HG02763 (cell line): ENCODE measurements around the gene SLC9A9.
"Not testable (repeated sequence)": the region's sequence is repeated elsewhere in the genome, so short reads cannot be mapped to it uniquely, and the experiment has no call there.

Source experiments
- ATAC-seq: cut with Tn5 transposase; IDR thresholded peaks from one replicate; pipeline ENCODE4 v1.9.1; 2021; ENCODE audit warnings: mild to moderate bottlenecking, moderate library complexity; ENCODE audit not compliant: unreplicated experiment

SLC9A9 gene

DNA sequence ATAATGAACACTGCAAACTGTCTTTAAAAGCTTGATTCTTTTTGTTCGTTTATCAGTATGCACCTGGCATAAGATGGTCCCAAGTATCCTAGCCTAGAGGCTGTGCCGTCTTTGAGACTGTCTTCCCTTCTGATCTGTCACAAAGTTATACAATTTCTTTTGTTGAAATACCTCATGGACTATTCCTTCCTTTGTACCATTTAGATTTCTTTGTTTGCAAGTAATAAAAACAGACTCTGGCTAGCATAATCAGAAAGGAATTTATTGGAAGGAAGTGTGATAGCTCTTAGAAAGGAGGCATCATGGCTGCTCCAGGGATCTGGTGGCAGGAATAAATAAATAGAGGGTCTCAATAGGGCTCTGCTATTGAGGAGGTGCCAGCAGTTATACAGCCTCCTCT lies 280.4 kb downstream of the SLC9A9 start:
- no peak for ATAC-seq

DNA sequence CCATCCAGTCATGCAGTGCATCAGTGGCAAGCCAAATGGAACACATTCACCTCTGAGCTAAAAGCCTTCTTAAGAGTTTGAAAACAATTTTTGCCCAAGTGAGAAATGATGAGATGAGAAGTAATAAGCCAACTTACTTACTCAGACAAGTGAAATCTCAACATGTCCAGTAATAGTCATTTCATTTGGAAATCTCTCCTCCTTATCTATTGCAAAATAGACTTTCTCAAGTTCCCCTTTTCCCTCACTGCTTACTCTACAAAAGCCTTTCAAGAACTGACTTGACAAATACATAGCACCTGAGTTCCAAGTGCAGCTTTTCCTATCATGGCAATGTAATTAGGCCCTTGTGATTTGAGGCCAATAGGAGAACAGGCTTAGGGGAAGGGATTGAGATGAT lies 282.3 kb downstream of the SLC9A9 start:
- no peak for ATAC-seq

DNA sequence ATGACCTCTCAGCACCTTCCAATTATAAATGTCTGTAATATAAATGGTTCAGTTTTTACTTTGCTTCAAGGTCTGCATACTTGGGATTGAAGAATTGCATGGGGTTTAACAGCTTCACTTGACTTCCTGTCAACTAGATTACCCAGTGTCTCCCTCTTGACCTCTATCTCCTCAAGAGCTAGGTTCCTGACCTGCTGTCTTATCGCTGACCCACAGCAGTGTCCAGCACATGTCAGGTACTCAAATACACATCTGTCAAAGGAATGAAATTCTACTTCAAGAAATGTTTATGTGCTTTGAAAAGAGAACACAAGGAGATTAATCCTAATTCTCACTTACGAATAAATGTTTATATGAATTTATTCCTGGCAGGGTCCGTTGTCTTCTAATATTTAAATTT lies 284.5 kb downstream of the SLC9A9 start:
- ATAC-seq = no peak

DNA sequence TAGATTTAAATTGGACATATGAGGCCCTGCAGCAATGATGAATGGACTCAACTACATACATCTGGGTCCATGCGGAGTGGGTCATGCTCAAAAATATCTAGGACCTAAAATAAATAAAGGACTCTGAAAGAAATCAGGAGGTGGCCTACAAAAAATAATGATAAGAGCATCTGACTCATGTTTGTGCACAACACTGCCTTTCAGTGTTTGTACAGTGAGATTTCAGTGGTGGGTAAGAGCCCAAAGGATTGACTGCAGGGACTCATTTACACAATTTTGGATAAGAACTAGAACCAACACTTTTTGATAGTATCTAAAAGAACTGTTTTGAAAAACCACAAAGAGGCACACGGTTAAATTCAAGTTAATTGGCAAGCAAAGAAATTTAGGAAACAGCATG lies 285.5 kb downstream of the SLC9A9 start:
- no peak for ATAC-seq

DNA sequence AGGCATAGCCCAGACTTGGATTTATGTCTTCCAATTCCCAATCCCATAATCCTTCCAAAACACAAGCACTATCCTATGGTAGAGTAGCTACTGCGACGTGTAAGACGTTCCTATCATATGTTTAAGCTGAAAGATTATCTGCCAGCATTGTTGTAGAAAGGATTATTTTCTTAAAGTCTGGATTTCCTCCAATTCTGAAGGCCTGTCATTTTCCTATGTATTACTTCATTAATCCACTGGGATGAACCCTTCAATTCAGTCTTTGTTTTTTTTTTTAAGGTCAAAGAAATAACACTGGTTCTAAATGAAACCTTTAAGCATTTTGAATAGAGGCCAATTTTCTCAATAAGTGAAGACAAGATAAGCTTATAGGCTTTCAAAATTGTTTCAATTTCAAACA lies 289.0 kb downstream of the SLC9A9 start:
- no peak for ATAC-seq

DNA sequence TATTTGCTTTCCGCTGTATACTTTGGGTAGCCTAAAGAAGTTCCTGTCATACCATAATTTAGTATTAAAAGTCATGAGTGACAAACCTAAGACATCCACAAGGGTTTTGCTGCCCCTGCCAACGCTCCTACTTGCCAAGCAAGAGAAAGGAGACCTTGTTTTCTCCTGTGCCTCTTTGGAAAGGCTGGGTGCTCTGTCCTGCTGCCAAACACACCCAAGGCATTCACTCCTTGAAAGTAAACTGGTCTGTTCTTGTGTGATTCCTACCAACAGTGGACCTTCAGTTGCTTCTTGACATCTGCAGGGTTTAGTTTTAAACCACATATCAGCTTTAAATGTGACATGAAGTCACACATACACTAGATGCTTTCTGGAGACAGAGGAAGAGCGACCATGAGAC lies 295.4 kb downstream of the SLC9A9 start:
- ATAC-seq = no peak

DNA sequence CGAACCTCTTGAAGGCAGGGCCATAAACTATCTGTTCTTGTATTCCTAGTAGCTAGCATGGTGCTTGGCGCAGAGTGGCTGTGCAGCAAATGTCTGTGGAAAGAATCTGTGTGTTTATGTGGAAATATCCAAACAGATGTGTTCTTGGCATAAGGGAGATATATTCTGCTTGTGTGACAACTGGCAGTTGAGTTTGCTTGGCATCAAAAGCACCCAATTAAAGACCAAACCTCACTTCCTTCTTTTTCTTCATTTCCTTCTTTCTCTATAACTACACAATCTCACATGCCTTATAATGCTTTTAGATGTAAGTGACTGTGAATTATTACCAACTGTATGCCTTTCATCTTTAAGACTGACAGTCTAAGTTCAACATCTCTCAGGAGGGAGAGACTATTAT lies 296.5 kb downstream of the SLC9A9 start:
- ATAC-seq = no peak

DNA sequence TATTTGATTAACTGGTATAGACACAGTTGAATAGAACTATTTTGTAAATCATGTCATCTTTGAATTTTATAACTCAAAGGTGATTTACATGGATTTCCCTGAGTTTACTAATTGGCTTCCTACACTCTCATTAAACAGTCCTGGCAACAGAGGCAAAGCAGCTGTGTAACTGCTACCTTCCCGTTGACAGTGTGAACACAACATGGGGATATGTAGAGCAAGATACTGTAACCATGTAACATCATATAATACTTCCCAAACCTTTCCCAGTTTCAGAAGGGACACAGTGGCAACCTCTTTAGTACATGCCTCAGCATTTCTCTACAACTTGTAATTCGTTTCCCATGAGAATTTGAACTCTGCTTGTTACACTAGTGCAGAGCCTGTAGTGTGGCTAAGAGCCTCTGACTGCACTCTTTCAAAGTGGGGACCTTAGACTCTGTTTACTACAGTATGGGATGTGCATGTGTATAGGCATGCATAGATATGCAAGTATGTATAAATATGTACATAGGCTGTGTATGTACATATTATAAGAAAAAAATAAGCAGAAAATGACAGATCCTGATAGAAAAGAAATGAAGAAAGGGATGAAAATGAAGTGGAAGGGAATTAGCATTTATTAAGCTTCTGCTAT lies 299.3 kb downstream of the SLC9A9 start:
- ATAC-seq = no peak

DNA sequence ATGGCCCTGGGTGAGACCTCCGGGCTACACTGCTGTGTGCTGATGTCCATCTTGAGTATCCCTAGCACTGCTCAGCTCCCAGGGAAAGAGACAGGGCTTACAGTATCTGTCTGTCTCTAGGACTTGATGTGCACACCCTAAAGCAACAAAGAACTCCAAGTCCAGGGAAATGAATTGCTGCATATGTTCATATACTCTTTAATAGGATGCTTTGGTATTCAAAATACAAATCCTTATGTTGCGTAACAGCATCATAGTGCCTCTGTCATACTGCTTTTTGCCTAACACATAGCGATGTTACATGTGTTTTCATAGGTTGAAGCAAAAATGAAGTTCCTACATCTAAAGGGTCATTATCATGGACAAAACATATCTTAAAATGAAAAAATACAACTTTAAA lies 299.9 kb downstream of the SLC9A9 start:
- no peak for ATAC-seq

DNA sequence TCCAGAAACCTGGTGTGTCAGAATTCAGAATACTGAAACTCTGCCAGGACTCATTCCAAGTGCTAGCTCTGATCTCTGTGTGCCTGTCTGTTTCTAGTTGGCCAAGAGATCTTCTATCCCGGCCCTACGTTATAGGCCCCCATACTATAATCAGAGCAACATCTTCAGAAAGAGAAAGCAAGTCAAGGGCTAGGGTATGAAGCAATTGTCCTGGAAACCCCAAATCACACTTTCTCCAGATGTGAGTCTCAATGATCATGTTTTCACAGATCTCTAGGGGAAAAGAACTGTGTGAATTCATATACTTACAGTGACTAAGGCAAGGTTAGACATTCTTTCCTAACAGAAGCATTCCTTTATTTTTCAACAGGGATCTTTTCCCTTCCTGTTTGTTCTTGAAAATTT lies 309.7 kb downstream of the SLC9A9 start:
- ATAC-seq = no peak

DNA sequence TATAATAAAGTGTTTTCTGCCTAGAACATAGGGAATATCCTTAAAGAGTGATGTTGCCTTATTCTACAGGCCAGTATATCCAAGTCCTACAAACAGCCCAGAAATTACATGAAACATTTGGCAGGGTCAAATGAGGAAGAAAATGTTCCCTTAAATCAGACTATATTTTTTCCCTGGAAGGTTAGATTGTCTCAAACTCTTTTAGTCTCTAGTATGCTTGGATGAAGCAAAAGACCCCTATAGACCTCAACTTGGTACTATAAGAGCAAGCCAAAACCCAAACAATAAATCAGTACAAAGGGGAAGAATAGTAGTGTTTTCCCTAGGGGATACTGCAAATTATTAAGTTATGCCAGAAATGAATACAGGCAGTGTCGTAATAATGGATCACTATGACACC lies 310.2 kb downstream of the SLC9A9 start:
- no peak for ATAC-seq

DNA sequence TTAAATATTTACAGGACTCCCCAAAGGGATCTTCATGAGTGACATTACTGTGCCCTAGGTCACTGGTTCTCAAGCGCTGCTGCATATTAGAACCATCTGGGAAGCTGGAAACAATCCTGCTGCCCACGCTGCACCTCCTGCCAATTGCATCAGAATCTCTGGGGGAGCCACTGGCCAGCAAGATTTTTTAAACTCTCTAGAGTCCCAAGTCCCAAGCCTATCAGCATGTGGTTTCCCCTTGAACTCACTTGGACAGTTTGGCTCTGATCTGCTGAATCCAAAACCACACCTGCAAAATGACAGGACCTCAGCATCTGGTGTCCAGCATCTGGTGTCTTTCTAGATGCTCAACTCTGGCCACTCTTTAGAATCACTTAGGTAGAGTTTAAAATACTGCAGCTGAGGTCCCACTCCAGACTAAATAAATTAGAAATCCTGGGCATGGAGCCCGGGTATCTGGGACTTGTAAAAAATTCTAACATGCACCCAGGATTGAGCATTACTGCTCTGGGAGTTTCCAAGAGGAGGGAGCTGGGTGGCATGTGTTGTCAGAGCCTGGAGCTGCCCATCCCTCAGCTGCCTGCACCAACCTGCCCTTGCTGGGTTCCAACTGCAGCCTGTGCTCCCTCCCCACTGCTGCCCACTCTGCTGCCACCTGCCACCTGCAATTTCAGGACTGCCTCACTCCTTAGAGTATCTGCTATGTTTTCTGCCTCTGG lies 311.3 kb downstream of the SLC9A9 start:
- ATAC-seq = no peak

DNA sequence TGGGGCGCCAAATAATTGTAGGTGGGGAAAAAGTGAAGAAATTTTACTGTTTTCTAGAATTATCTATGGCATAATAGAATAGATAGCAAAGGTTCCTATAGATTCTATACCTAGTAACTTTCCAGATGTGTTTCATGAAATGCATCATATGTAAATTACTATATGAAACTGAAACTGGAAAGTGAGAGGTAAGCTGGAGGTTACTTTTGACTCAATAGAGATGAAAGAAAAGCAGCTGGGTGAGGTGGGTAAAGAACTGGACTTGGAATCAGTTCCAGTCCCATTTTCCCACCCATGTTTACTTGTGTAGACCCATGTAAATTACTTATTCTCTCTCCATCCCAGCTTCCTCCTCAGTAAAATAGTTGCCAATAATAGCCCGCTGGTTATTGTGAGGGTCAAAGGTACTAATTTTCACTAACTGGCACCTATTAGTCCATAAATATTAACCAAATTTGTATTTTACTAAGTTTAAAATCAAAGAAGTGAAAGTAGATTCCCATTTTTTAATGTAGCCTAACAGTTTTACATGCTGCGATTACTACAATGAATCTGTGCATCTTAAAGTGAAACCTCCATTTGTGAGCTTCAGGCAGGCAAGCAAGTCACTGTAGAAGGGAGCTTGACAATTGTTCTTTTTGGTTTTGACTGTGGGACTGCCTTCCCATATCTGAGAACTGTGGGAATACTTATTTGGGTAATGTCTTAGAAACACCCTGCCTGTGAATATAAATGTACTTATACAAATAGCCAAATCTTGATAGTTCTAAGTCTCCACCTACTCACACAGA lies 312.1 kb downstream of the SLC9A9 start:
- ATAC-seq = peak; percentile 88

DNA sequence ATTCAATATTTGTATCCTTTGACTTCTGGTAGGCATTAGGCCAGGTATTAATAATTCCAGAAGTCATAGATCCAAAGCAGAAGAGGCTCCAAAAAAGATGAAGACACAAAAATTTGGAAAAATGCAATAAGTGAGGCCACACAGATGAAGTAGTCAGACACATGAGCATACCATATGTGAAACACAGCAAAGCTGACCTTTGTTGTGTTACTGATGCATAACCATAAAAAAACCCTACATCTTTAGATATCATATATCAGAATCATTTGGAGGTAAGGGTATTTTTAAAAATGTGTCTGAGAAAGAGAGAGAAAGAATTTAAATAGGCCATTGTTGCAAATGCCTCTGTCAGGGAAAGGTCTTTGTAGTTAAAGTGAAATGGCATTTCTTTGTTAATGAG lies 314.9 kb downstream of the SLC9A9 start:
- ATAC-seq = no peak

DNA sequence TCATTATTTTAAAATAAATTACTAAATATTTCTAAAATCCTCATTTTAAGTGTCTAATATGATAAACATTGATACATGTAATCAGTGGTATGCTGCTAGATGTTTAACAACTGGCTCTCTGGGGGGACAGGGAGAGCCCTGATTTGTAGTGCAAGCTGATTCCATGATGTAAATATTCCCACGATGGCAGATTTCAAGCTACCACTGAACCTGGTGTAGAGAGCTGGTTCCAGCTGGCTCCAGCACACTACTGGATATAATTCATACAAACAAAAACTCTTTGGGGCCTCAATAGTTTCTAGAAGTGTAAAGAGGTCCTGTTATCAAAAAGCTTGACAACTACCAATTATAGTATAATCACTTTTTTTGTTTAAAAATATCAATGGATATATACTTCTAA lies 316.2 kb downstream of the SLC9A9 start:
- no peak for ATAC-seq

DNA sequence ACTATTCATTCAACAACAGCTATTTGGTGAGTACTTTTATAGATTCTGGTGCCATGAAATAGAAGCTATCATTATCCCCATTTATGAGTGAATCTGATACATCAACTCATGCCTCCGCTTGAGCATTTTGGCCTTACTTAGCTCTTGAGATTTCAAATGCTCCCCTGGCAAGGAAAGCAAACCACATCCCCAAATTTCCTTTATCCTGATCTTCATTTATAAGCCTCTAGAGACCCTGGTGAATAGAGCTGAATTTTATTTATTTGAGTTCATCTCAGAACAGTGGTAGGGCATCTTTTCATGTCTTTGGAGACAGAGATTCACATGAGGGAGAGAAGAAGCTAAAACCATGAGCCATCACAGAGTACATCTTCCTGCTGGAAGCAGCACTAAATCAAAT lies 317.2 kb downstream of the SLC9A9 start:
- ATAC-seq = no peak

DNA sequence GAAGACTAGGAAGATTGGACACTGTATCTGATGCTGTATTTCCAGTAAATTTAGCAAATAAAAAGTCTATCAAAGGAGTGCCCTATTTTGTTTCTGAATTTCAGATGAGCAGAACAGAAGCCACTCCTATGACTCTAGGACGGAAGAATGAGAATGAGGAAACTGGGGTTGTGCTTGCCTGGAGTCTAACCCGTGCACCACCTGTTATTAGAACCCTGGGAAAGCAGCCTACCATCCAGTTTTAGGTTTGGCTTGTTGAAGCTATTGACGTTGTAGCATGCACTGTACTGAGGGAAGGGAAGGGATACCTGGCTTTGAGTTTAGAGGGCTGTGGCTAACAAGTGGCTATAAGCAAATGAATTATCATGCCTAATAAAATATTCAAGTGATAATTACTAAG lies 318.5 kb downstream of the SLC9A9 start:
- ATAC-seq = no peak

DNA sequence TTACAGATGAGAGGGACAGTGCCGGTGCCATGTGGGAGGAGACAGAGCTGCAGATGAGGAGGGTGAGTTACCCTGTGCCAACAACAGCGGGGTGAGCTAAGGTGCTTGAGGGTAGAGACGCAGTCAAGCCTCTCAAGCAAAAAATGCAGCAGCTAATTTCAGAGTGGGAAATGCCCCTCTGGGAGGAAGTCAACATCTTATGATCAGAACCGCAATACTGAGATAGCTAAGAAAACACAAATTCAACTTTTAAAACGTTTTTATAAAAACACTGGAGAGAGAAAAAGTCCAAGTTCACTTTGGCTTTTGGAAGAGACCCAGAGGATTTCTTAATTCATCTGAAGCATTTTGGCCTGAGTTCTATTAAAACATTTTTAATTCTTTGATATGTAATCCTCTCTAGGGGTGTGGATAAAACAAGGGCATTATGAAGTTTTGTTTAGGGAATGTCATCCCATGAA lies 319.2 kb downstream of the SLC9A9 start:
- ATAC-seq = peak; percentile 82

DNA sequence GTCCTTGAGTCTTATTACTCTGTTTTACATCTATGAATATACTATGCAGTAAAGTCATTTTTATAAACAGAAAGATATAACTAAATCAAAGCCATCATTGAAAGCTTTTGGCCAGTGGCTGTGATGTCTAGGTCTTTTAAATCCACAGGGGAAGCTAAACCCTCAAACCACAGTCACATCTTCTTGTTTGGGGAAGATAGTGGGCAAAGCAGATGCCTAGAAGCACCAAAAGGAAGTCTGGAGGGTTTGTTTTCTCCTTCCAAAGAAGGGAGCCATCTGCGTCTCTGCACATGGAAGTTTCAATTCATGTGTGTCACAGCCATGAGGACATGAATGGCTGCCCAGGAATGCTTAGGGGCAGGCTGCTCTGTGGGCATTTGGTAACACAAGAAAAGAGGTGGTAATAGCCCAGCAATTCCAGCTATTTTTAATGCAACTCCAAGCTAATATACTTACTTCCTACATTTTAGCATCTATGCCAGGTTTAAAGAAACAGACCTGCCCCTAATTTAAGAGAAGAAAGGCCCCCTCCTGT lies 322.2 kb downstream of the SLC9A9 start:
- ATAC-seq = no peak

DNA sequence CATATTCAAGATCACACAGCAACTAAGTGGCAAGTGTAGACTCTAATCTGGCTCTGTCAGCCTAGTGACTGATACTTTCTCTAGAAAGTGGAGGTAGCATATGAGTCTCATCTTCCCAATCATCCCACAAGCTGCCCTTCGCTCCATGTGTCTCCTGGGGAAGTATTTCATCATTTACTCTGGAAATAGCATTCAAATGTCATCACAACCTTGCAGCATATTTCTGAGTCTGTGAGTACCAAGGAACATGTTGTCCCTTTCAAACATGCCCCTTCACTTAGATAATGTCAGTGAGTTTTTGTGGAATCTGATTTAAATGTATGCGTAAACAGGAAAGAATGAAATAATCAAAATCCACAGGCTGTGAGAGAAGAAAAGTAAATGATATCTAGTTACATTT lies 322.9 kb downstream of the SLC9A9 start:
- no peak for ATAC-seq

DNA sequence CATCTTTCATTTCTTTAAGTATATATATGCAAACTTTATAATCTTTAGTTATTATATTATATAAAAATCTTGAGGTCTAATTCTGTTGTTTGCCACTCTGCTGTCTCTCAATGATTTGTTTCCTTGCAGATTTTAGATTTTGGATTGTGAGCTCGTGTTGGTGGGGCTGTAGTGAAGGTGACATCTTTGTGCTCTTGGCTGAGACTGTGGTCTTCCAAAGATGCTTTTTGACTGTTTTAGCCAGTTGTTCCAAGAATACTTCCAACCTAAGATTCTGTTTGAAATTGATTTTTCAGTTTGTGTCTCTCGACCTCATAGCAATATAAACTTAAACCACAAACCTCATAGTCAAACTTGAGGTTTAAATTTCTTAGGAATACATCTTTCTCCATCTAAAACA lies 326.5 kb downstream of the SLC9A9 start:
- ATAC-seq = no peak

DNA sequence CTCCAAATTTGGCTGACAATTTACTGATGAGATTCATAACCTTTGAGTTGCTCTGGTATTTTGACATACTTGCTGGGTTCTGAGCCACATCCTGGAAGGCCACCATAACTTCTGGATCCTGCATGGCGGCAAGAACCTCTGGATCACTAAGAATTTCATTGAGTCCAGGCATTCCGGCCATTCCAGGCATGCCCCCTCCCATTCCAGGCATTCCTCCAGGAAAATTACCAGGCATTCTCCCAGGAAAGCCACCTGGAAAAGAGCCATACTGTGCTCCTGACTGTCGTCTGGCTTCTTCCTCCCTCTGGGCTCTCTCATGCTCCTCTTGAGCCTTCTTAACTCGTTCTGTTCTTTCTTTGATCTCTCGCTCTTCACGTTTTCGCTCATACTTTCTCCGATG lies 331.1 kb downstream of the SLC9A9 start:
- not testable (repeated sequence) for ATAC-seq
